Panc1 (cell line): ENCODE data around the gene NDUFS8.
"Not testable (repeated sequence)": the region's sequence is repeated elsewhere in the genome, so short reads cannot be mapped to it uniquely, and the experiment has no call there.

Experiments
- CTCF ChIP-seq: fragments of 450-650 bp; IDR thresholded peaks from 2 replicates; pipeline ENCODE4 v1.5.1; 2017; ENCODE audit warnings: mild to moderate bottlenecking
- POLR2AphosphoS5 ChIP-seq: IDR thresholded peaks from 2 replicates; pipeline ENCODE4 v1.6.1; 2012; ENCODE audit warnings: mild to moderate bottlenecking, low read depth, low read length, moderate library complexity
- SIN3A ChIP-seq: IDR thresholded peaks from 2 replicates; pipeline ENCODE4 v1.6.1; 2012; ENCODE audit warnings: low read depth, mild to moderate bottlenecking, low read length, moderate library complexity, borderline replicate concordance; ENCODE audit not compliant: insufficient read depth
- TCF7L2 ChIP-seq: IDR thresholded peaks from 2 replicates; pipeline ENCODE4 v1.6.1; 2011; ENCODE audit warnings: mild to moderate bottlenecking, low read depth, low read length, inconsistent platforms

- not testable (repeated sequence) for TF ChIP-seq CTCF, POLR2AphosphoS5, SIN3A, TCF7L2
These were observed 36.1 kb upstream of the NDUFS8 start for GRCh38 chr11:67994387-67994786.
